Kidney (tissue), 14 donors: ENCODE data around the gene MBTD1. TPM values are rescaled to one million over a fixed set of nuclear protein-coding genes. Genes with fewer than 3 reads are reported as not detected.

Experiments
- DNase-seq, 5 donors: peaks; one replicate each; pipeline ENCODE4 v3.0.0-alpha.2; 2013 to 2020
- FAIRE-seq: peaks from 2 replicates; lab custom pipeline; 2012; peaks lifted over from hg19 to GRCh38; lab: Jason Lieb, UNC
- H3K27ac ChIP-seq, 2 donors: one replicate each; pipeline ENCODE4 v1.7.0; 2013; ENCODE audit warnings: low read depth in 2 of 2, low read length in 2 of 2, inconsistent platforms in 1 of 2
- H3K27me3 ChIP-seq: one replicate; pipeline ENCODE4 v1.7.1; 2013; ENCODE audit warnings: low read length, inconsistent platforms; ENCODE audit not compliant: control insufficient read depth, insufficient read depth
- H3K36me3 ChIP-seq, 3 donors: one replicate each; pipeline versions ENCODE4 v1.7.0 to v1.7.1; 2013; ENCODE audit warnings: low read length in 3 of 3, control low read depth in 1 of 3, inconsistent platforms in 1 of 3; ENCODE audit not compliant: insufficient read depth in 3 of 3, control insufficient read depth in 2 of 3
- H3K4me1 ChIP-seq, 3 donors: one replicate each; pipeline versions ENCODE4 v1.7.0 to v1.7.1; 2013; ENCODE audit warnings: low read length in 3 of 3, inconsistent platforms in 1 of 3, low read depth in 1 of 3; ENCODE audit not compliant: control insufficient read depth in 2 of 3, insufficient read depth in 2 of 3
- H3K4me3 ChIP-seq, 3 donors: one replicate each; pipeline versions ENCODE4 v1.7.0 to v1.8.1; 2013; ENCODE audit warnings: low read length in 3 of 3, control low read depth in 1 of 3, inconsistent platforms in 1 of 3
- H3K9ac ChIP-seq, 3 donors: one replicate each; pipeline versions ENCODE4 v1.7.0 to v1.7.1; 2013; ENCODE audit warnings: low read length in 3 of 3, control low read depth in 1 of 3, inconsistent platforms in 1 of 3
- H3K9me3 ChIP-seq, 3 donors: one replicate each; pipeline versions ENCODE4 v1.7.0 to v1.7.1; 2013; ENCODE audit warnings: low read length in 3 of 3, control low read depth in 1 of 3, inconsistent platforms in 1 of 3; ENCODE audit not compliant: control insufficient read depth in 2 of 3, insufficient read depth in 1 of 3
- intact Hi-C: fragments of 100-400 bp; cut with DNase I; formaldehyde crosslinking; loops from one replicate; pipeline ENCODE4 v1.11.1; 2022
- polyA plus RNA-seq: library from polyadenylated mRNA; stranded (reverse); fragments of 350-450 nt; fragmentation: Illumina TruSeq; extraction: RNeasy Lipid Tissue Mini Kit (QIAGEN cat#74804); gene quantifications from one replicate; pipeline ENCODE4 v1.2.3, GENCODE V29; 2014; ENCODE audit warnings: low read depth, low replicate concordance; ENCODE audit not compliant: insufficient read depth
- total RNA-seq: library from RNA; stranded (reverse); fragmentation: NEBNext Ultra II Directional; extraction: Animal tissue kit (Norgen Biotek cat#: 25700); gene quantifications from one replicate; pipeline ENCODE4 v1.2.1, GENCODE V29; 2021
- TF ChIP-seq, protein P1 (sequence below): IDR thresholded peaks from 3 replicates; pipeline ENCODE4 v1.5.1; 2012; ENCODE audit warnings: mild to moderate bottlenecking, moderate library complexity, borderline replicate concordance; ENCODE audit not compliant: insufficient read depth; ENCODE audit errors: extremely low read depth
- donor health status: control.
- donor health status: control.
- donor health status: control.
- donor health status: control.
- donor health status: control.
- donor health status: DM: yes; HTN: yes; CAD: no.
- donor health status: Normal renal cell carcinoma (clear cell type).

The MBTD1 gene
- total and polyA plus RNA-seq, 2 donors from 2014 or later, result 4.8 to 14.9 TPM

DNA sequence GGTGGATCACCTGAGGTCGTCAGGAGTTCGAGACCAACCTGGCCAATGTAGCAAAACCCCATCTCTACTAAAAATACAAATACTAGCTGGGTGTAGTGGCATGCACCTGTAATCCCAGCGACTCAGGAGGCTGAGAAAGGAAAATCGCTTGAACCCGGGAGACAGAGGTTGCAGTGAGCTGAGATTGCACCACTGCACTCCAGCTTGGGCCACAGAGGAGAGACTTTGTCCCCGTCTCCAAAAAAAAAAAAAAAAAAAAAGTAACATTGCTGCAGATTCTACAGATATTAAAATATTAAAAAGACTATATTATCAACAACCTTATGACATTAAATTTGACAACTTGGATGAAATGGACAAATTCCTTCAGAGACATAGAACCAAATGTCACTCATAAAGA is 25.7 kb downstream of the MBTD1 start:
- H3K9me3 ChIP-seq, result no peaks in the 10 kb centered on the region
- no peaks in the 10 kb centered on the region for H3K36me3 ChIP-seq
- H3K4me1 ChIP-seq, result peaks cover 0 to 2% (median 0%) of the 10 kb centered on the region in 3 donors
- no peak for DNase-seq
- intact Hi-C loops, result no loop called here
- H3K27ac ChIP-seq, result no peak overlapping the region
- TF ChIP-seq, protein P1, sequence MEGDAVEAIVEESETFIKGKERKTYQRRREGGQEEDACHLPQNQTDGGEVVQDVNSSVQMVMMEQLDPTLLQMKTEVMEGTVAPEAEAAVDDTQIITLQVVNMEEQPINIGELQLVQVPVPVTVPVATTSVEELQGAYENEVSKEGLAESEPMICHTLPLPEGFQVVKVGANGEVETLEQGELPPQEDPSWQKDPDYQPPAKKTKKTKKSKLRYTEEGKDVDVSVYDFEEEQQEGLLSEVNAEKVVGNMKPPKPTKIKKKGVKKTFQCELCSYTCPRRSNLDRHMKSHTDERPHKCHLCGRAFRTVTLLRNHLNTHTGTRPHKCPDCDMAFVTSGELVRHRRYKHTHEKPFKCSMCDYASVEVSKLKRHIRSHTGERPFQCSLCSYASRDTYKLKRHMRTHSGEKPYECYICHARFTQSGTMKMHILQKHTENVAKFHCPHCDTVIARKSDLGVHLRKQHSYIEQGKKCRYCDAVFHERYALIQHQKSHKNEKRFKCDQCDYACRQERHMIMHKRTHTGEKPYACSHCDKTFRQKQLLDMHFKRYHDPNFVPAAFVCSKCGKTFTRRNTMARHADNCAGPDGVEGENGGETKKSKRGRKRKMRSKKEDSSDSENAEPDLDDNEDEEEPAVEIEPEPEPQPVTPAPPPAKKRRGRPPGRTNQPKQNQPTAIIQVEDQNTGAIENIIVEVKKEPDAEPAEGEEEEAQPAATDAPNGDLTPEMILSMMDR, result no peak
- no peak overlapping the region for H3K9ac ChIP-seq
- no peak for FAIRE-seq
- no peaks in the 10 kb centered on the region for H3K27me3 ChIP-seq
- H3K4me3 ChIP-seq, result no peak overlapping the region

DNA sequence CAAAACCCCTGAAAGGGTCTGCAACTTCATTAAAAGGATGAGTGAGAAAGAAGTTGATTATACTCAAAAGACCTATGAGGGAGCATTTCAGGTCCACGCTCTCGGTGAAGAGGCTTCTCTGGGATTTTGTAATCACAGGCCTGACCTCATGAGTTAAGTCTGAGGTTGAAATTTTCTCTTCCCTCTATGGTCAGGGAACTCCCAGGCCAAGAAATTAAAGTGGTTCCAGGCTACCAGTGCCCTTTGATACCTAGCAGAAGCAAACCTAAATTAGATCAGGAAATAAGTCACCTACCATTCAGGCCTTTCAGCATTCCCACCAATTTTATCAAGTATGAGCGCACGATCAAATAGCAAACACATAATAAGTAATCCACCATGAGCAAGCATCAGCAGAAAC is 27.9 kb downstream of the MBTD1 start:
- H3K9ac ChIP-seq, result no peak overlapping the region
- H3K27ac ChIP-seq, result no peak overlapping the region
- H3K9me3 ChIP-seq, result no peaks in the 10 kb centered on the region
- FAIRE-seq, result no peak
- TF ChIP-seq, protein P1, result no peak
- no peak for DNase-seq
- no peaks in the 10 kb centered on the region for H3K36me3 ChIP-seq
- H3K4me3 ChIP-seq, result no peak overlapping the region
- intact Hi-C loops, result no loop called here
- H3K4me1 ChIP-seq, result peaks cover 0 to 2% (median 0%) of the 10 kb centered on the region in 3 donors
- H3K27me3 ChIP-seq, result no peaks in the 10 kb centered on the region

DNA sequence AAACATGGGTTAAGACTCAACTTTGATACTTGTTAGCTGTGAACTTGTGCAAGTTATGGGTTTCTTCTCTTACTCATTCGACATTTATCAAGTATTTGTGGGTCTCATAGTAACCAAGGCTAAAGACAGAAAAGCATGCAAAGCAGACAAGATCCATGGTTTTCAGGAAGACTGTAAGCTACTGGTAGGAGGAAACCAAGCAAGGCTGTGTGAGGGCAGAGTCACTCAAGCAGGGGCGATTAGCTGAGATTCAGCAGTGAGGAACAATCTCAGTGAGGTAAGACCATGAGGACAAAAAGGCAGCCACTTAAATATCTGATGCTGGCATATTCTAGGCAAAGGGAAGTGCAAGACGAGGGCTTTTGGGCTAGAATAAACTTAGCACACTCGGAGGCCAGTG is 29.5 kb downstream of the MBTD1 start:
- no peak overlapping the region for H3K4me3 ChIP-seq
- H3K4me1 ChIP-seq, result peaks cover 0 to 2% (median 0%) of the 10 kb centered on the region in 3 donors
- FAIRE-seq, result no peak
- no peak overlapping the region for H3K9ac ChIP-seq
- TF ChIP-seq, protein P1, result no peak
- intact Hi-C loops, result no loop called here
- no peak overlapping the region for H3K27ac ChIP-seq
- no peaks in the 10 kb centered on the region for H3K36me3 ChIP-seq
- no peaks in the 10 kb centered on the region for H3K9me3 ChIP-seq
- peak in 2 of 5 donors; percentile 3 to 4 for DNase-seq
- no peaks in the 10 kb centered on the region for H3K27me3 ChIP-seq

DNA sequence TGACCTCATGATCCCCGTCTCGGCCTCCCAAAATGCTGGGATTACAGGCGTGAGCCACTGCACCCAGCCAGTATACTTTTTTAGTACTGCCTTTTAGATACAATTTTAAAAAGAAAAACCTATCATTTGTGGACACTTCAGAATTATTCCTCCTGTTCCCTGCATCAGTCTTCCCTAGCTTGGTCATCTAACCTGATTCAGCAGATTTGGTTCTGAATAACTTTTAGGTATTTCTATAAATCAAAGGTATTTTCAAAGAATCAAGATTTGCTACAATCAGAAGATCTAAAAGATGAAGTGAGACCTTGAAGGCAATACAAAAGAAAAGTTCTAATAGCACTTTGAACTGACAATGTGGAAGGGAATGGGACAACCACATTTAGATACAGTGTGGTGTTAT is 30.0 kb downstream of the MBTD1 start:
- DNase-seq (no peak), FAIRE-seq (no peak)
- no peaks in the 10 kb centered on the region for H3K27me3 ChIP-seq
- no peak overlapping the region for H3K9ac ChIP-seq
- no peaks in the 10 kb centered on the region for H3K9me3 ChIP-seq
- H3K27ac ChIP-seq, result no peak overlapping the region
- intact Hi-C loops, result no loop called here
- TF ChIP-seq, protein P1, result no peak
- H3K4me1 ChIP-seq, result peaks cover 0 to 2% (median 0%) of the 10 kb centered on the region in 3 donors
- no peaks in the 10 kb centered on the region for H3K36me3 ChIP-seq
- no peak overlapping the region for H3K4me3 ChIP-seq
